ENCODE results near the gene GLTPD2. TPM values are rescaled to one million over a fixed set of nuclear protein-coding genes. Genes with fewer than 3 reads are reported as not detected.
"Not testable (repeated sequence)": the region's sequence is repeated elsewhere in the genome, so short reads cannot be mapped to it uniquely, and the experiment has no call there.

GLTPD2 gene
- total RNA-seq, 2 donors from 2014 or later, result not detected

GRCh38 chr17:4823373-4824089 lies 34.8 kb downstream of the GLTPD2 start:
- Histone ChIP-seq H3K27me3 (no peaks in the 10 kb centered on the region), H3K9me3 (no peaks in the 10 kb centered on the region), H3K4me1 (no peaks in the 10 kb centered on the region), H3K36me3 (replicated peaks in 1 of 2; ENCODE audit: insufficient read depth in 1 of 2, low read depth in 2 of 2) (no peaks in the 10 kb centered on the region), H3K4me3 (no peak overlapping the region), H3K27ac (no peak overlapping the region)
- TF ChIP-seq, protein P1, sequence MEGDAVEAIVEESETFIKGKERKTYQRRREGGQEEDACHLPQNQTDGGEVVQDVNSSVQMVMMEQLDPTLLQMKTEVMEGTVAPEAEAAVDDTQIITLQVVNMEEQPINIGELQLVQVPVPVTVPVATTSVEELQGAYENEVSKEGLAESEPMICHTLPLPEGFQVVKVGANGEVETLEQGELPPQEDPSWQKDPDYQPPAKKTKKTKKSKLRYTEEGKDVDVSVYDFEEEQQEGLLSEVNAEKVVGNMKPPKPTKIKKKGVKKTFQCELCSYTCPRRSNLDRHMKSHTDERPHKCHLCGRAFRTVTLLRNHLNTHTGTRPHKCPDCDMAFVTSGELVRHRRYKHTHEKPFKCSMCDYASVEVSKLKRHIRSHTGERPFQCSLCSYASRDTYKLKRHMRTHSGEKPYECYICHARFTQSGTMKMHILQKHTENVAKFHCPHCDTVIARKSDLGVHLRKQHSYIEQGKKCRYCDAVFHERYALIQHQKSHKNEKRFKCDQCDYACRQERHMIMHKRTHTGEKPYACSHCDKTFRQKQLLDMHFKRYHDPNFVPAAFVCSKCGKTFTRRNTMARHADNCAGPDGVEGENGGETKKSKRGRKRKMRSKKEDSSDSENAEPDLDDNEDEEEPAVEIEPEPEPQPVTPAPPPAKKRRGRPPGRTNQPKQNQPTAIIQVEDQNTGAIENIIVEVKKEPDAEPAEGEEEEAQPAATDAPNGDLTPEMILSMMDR (IDR thresholded peaks at IDR 0.05), result no peak
- no peak for TF ChIP-seq POLR2A (IDR thresholded peaks at IDR 0.05)
- intact Hi-C loops (cut with DNase I), result no loop called here
- DNase-seq (no peak), ATAC-seq (no peak)
- WGBS, 2 donors, result 45 to 57% methylated on average over 10 to 12 of the region's 12 CpGs

GRCh38 chr17:4827399-4827798 lies 38.6 kb downstream of the GLTPD2 start:
- WGBS, 2 donors, result 74 to 77% methylated on average over 8 of the region's 8 CpGs
- Histone ChIP-seq H3K9me3 (no peaks in the 10 kb centered on the region), H3K36me3 (replicated peaks in 1 of 2; ENCODE audit: insufficient read depth in 1 of 2, low read depth in 2 of 2) (no peaks in the 10 kb centered on the region), H3K27me3 (no peaks in the 10 kb centered on the region), H3K27ac (no peak overlapping the region), H3K4me3 (no peak overlapping the region), H3K4me1 (no peaks in the 10 kb centered on the region)
- intact Hi-C loops (cut with DNase I), result no loop called here
- DNase-seq (no peak), ATAC-seq (no peak)
- no peak for TF ChIP-seq POLR2A (IDR thresholded peaks at IDR 0.05)
- TF ChIP-seq, protein P1 (IDR thresholded peaks at IDR 0.05), result no peak

GRCh38 chr17:4832829-4833177 lies 44.0 kb downstream of the GLTPD2 start:
- H3K27me3 ChIP-seq; H3K9me3 ChIP-seq; H3K36me3 ChIP-seq (replicated peaks in 1 of 2; ENCODE audit: insufficient read depth in 1 of 2, low read depth in 2 of 2); intact Hi-C loops (cut with DNase I); DNase-seq: not testable (repeated sequence)
- 0% methylated on average over 7 to 10 of the region's 17 CpGs for WGBS, 2 donors
- ATAC-seq, result peak; percentile 14
- Histone ChIP-seq H3K4me1 (peaks cover 38% of the 10 kb centered on the region), H3K4me3 (peak overlapping the region in 1 of 2 donors; percentile 71), H3K27ac (peak overlapping the region; percentile 78 to 96 (median 96))

DNA sequence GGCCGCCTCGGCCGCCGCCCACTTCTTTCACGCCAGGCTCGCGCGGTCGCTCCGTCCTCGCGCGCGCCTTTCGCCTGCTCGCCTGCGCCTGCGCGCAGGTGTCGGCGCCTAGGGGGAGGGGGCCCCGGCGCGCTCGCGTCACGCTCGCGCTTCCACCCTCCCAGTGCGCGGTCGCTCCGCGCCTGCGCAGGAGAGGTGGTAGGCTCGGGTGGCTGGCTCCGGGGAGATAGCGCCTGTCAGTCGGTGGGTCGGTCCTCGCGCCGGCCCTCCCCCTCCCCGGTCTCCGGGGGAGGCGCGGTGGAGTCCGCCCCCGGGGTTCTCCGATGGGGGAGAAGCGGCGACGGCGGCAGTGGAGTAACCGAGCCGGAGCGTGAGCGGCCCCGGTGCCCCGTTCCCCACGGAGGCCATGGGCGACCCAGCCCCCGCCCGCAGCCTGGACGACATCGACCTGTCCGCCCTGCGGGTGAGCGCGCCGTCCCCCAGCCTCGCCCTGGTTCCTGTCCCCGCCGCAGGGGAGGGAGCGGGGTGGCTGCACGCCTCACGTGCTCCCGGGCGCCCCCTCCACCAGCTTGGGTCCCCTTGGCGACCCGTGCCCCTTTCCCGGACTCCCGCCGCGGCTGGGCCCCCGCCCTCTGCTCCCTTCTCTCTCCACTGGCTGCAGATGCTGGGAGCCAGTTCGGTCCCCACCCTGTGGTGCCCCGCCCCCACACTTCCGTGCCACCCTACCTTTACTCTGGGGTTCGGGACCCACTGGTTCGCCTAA lies 44.6 kb downstream of the GLTPD2 start, which contains the start of gene MINK1:
Gene MINK1 (plus strand): TSS at position 163 of the 763 bp plus-strand sequence. CDS start 244 bp downstream, at position 407.
- TF ChIP-seq POLR2A (IDR thresholded peaks at IDR 0.05), result peak; percentile 67 to 83 (median 68)
- TF ChIP-seq, protein P1 (IDR thresholded peaks at IDR 0.05), result no peak
- peak; percentile 98 for ATAC-seq
- peak within 1 kb of the TSS; percentile 71 to 82 for H3K4me3 ChIP-seq
- H3K27me3 ChIP-seq, result no peaks in the 10 kb centered on the region
- H3K4me1 ChIP-seq, result peaks cover 44% of the 10 kb centered on the region
- intact Hi-C loops (cut with DNase I), result no loop called here
- 0% methylated on average over 32 to 66 of the region's 91 CpGs for WGBS, 2 donors
- no peaks in the 10 kb centered on the region for H3K36me3 ChIP-seq (replicated peaks in 1 of 2; ENCODE audit: insufficient read depth in 1 of 2, low read depth in 2 of 2)
- peak; percentile 89 to 92 (median 91) for DNase-seq
- H3K27ac ChIP-seq, result peak within 1 kb of the TSS; percentile 78 to 96 (median 96)
- no peaks in the 10 kb centered on the region for H3K9me3 ChIP-seq

GRCh38 chr17:4833941-4834680 lies 45.3 kb downstream of the GLTPD2 start:
- Histone ChIP-seq H3K9me3 (no peaks in the 10 kb centered on the region), H3K4me1 (peaks cover 47% of the 10 kb centered on the region), H3K4me3 (peak overlapping the region; percentile 71 to 82), H3K27me3 (no peaks in the 10 kb centered on the region), H3K36me3 (replicated peaks in 1 of 2; ENCODE audit: insufficient read depth in 1 of 2, low read depth in 2 of 2) (no peaks in the 10 kb centered on the region), H3K27ac (peak overlapping the region; percentile 78 to 96 (median 96))
- TF ChIP-seq POLR2A (IDR thresholded peaks at IDR 0.05), result no peak
- TF ChIP-seq, protein P1 (IDR thresholded peaks at IDR 0.05), result no peak
- peak; percentile 17 to 42 (median 32) for DNase-seq
- peak; percentile 6 for ATAC-seq
- WGBS, 2 donors, result 1 to 5% methylated on average over 15 of the region's 15 CpGs
- intact Hi-C loops (cut with DNase I), result no loop called here

Data from body of pancreas (tissue), 4 donors.